DMS 273 treated with DMSO at 0.1 percent for 48 hours (cell line): ENCODE data around the gene GLMP.

Experiments
- DNase-seq: peaks from one replicate; lab custom pipeline; 2025; lab: John Stamatoyannopoulos, UW

GLMP gene

GRCh38 chr1:156249593-156249992, 45.9 kb downstream of the GLMP start:
- no peak for DNase-seq

GRCh38 chr1:156248323-156248683, 47.2 kb downstream of the GLMP start:
- no peak for DNase-seq

GRCh38 chr1:156247460-156248322, 47.8 kb downstream of the GLMP start, which contains the start of gene PAQR6:
Gene PAQR6 (minus strand): TSS chr1:156248056. CDS start chr1:156246731, 1,325 bp downstream.
- no peak for DNase-seq

GRCh38 chr1:156246781-156247459, 48.6 kb downstream of the GLMP start:
- no peak for DNase-seq

GRCh38 chr1:156246241-156246780, 49.2 kb downstream of the GLMP start:
- no peak for DNase-seq

- DNase-seq: no peak
Observed at GRCh38 chr1:156245451-156246232, 49.8 kb downstream of the GLMP start.

- no peak for DNase-seq
Observed at GRCh38 chr1:156244712-156245111, 50.8 kb downstream of the GLMP start.

GRCh38 chr1:156244126-156244525, 51.4 kb downstream of the GLMP start:
- no peak for DNase-seq

- no peak for DNase-seq
Observed at GRCh38 chr1:156242738-156243137, 52.7 kb downstream of the GLMP start.
